Keratinocyte (primary cell): ENCODE data around the gene DLG4. TPM values are rescaled to one million over a fixed set of nuclear protein-coding genes. Genes with fewer than 3 reads are reported as not detected.

Source experiments
- DNase-seq: peaks from one replicate; pipeline ENCODE4 v3.0.0-alpha.2; 2011; ENCODE audit warnings: low read depth, missing footprints, low spot score
- FAIRE-seq: peaks from 2 replicates; lab custom pipeline; 2011; peaks lifted over from hg19 to GRCh38; lab: Jason Lieb, UNC
- H2AFZ ChIP-seq: 2 replicates; pipeline ENCODE4 v1.6.0; 2012; ENCODE audit warnings: low read length, control low read depth, inconsistent platforms; ENCODE audit not compliant: control insufficient read depth
- H3K27ac ChIP-seq: 2 replicates; pipeline ENCODE4 v1.5.1; 2011; ENCODE audit warnings: low read length; ENCODE audit not compliant: control insufficient read depth, insufficient read depth
- H3K27me3 ChIP-seq: 3 replicates; pipeline ENCODE4 v1.6.0; 2011; ENCODE audit warnings: low read length; ENCODE audit not compliant: control insufficient read depth, insufficient read depth; ENCODE audit errors: extremely low read depth
- H3K36me3 ChIP-seq, 2 experiments: 2 replicates in 1 of 2; 3 replicates in 1 of 2; pipeline ENCODE4 v1.5.1; 2011; ENCODE audit warnings: low read length in 2 of 2, mild to moderate bottlenecking in 1 of 2; ENCODE audit not compliant: control insufficient read depth in 2 of 2, insufficient read depth in 2 of 2; ENCODE audit errors: extremely low read depth in 1 of 2
- H3K4me1 ChIP-seq: 3 replicates; pipeline ENCODE4 v1.5.1; 2011; ENCODE audit warnings: low read length; ENCODE audit not compliant: control insufficient read depth, insufficient read depth; ENCODE audit errors: extremely low read depth
- H3K4me2 ChIP-seq: 3 replicates; pipeline ENCODE4 v1.6.0; 2011; ENCODE audit warnings: low read depth, low read length; ENCODE audit not compliant: control insufficient read depth, insufficient read depth; ENCODE audit errors: extremely low read depth
- H3K4me3 ChIP-seq, 3 experiments: fragments of 200-600 bp in 1 of 3; sonication (generic) in 1 of 3; 2 replicates in 2 of 3; 3 replicates in 1 of 3; pipeline ENCODE4 v1.5.1; 2011 to 2016; ENCODE audit warnings: low read length in 3 of 3, mild to moderate bottlenecking in 3 of 3, control low read depth in 2 of 3, inconsistent platforms in 1 of 3, low read depth in 1 of 3, mixed read lengths in 1 of 3, mixed run types in 1 of 3, moderate library complexity in 1 of 3; ENCODE audit not compliant: control insufficient read depth in 2 of 3, insufficient read depth in 2 of 3; ENCODE audit errors: extremely low read depth in 1 of 3
- H3K79me2 ChIP-seq: 2 replicates; pipeline ENCODE4 v1.6.0; 2012; ENCODE audit warnings: low read length; ENCODE audit not compliant: control insufficient read depth, insufficient read depth
- H3K9ac ChIP-seq: 3 replicates; pipeline ENCODE4 v1.6.0; 2011; ENCODE audit warnings: low read length; ENCODE audit not compliant: control insufficient read depth, insufficient read depth; ENCODE audit errors: extremely low read depth
- H3K9me1 ChIP-seq: 3 replicates; pipeline ENCODE4 v1.6.0; 2011; ENCODE audit warnings: low read length; ENCODE audit not compliant: control insufficient read depth, insufficient read depth; ENCODE audit errors: extremely low read depth
- H3K9me3 ChIP-seq: 2 replicates; pipeline ENCODE4 v1.5.1; 2012; ENCODE audit warnings: low read depth, low read length; ENCODE audit not compliant: control insufficient read depth
- H4K20me1 ChIP-seq: 3 replicates; pipeline ENCODE4 v1.6.0; 2011; ENCODE audit warnings: low read length; ENCODE audit not compliant: control insufficient read depth, insufficient read depth; ENCODE audit errors: extremely low read depth
- EZH2 ChIP-seq: IDR thresholded peaks from one replicate; pipeline ENCODE4 v1.6.1; 2012; ENCODE audit warnings: inconsistent platforms, mild to moderate bottlenecking, low read length, moderate library complexity
- dilution Hi-C: fragments of 300-500 bp; cut with MboI; formaldehyde crosslinking; loops from one replicate; pipeline ENCODE4 v1.7.0; 2020; ENCODE audit warnings: low sequenced_read_pairs; ENCODE audit not compliant: extremely low pct_ligation_motif_present
- polyA plus RNA-seq, 5 experiments: library from polyadenylated mRNA; depleted of rRNA in 3 of 5; stranded (reverse) in 3 of 5; stranded (forward) in 1 of 5; unstranded in 1 of 5; fragments of >200 nt; gene quantifications; 1 replicate in 1 of 5; 2 replicates in 3 of 5; 3 replicates in 1 of 5; pipeline versions ENCODE4 v1.2.1 to v1.2.3, GENCODE V29; 2011 to 2012; ENCODE audit warnings: missing spikeins in 2 of 5, low read depth in 1 of 5, low replicate concordance in 1 of 5
- TF ChIP-seq, protein P1 (sequence below), 3 experiments: IDR thresholded peaks in 1 of 3; conservative IDR thresholded peaks in 1 of 3; optimal IDR thresholded peaks in 1 of 3; 2 replicates in 2 of 3; 3 replicates in 1 of 3; pipeline versions ENCODE3 to v1.5.1; 2011; ENCODE audit warnings: low read length in 3 of 3, mild to moderate bottlenecking in 3 of 3, moderate library complexity in 2 of 3, control low read depth in 1 of 3, inconsistent platforms in 1 of 3; ENCODE audit not compliant: insufficient read depth in 2 of 3; ENCODE audit errors: extremely low read depth in 1 of 3

DLG4 gene
- polyA plus RNA-seq, 1 donor (not counting 4 experiments of a cell fraction or from before 2014, with no cell fraction given), result 4.5 TPM

DNA sequence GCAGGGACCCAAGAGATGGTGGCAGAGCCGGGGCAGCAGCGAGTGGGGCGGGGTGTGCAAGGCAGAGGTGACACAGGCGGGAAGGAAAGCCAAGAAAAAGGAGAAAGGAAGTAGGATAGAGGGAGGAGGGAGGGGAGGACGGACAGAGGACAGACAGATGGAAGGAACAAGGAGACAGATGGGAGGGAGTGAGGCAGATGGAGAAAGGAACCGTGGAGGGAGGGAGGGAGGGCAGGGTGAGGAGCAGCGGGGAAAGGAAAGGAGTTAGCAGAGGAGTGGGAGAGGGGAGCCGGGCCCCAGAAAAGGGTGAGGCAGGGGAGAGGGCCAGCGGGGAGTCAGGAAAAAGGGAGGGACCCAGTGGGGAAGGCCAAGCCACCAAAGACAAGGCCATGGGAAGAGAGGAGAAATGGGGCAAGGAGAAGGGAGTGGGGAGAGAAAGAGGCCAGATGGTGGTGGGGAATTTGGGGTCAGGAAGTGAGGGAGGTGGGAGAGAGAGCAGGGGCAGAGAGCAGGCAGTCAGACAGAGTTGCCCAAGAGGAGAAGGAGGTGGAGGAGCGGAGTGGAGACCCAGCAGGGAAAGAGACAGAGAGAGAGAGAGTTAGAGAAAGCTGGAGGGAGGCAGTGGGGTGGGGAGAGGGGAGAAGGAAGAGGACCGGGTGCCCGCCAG lies 27.2 kb downstream of the DLG4 start:
- Histone ChIP-seq H3K79me2 (no peaks in the 10 kb centered on the region), H3K27me3 (no peaks in the 10 kb centered on the region), H4K20me1 (no peaks in the 10 kb centered on the region), H3K9ac (no peak overlapping the region), H3K4me2 (no peak overlapping the region), H3K4me1 (no peaks in the 10 kb centered on the region), H2AFZ (no peak overlapping the region), H3K9me1 (no peaks in the 10 kb centered on the region), H3K4me3 (no peak overlapping the region), H3K27ac (no peak overlapping the region), H3K36me3 (peaks cover 0 to 2% of the 10 kb centered on the region in 2 experiments), H3K9me3 (no peaks in the 10 kb centered on the region)
- TF ChIP-seq EZH2, result no peak
- TF ChIP-seq, protein P1, sequence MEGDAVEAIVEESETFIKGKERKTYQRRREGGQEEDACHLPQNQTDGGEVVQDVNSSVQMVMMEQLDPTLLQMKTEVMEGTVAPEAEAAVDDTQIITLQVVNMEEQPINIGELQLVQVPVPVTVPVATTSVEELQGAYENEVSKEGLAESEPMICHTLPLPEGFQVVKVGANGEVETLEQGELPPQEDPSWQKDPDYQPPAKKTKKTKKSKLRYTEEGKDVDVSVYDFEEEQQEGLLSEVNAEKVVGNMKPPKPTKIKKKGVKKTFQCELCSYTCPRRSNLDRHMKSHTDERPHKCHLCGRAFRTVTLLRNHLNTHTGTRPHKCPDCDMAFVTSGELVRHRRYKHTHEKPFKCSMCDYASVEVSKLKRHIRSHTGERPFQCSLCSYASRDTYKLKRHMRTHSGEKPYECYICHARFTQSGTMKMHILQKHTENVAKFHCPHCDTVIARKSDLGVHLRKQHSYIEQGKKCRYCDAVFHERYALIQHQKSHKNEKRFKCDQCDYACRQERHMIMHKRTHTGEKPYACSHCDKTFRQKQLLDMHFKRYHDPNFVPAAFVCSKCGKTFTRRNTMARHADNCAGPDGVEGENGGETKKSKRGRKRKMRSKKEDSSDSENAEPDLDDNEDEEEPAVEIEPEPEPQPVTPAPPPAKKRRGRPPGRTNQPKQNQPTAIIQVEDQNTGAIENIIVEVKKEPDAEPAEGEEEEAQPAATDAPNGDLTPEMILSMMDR (optimal IDR thresholded peaks at IDR 0.05 in 1 of 3, IDR thresholded peaks at IDR 0.05 in 1 of 3, conservative IDR thresholded peaks at IDR 0.05 in 1 of 3; ENCODE audit: extremely low read depth in 1 of 3, insufficient read depth in 2 of 3, low read length in 3 of 3), result no peak
- no peak for DNase-seq
- FAIRE-seq, result no peak
- dilution Hi-C loops, result no loop called here

DNA sequence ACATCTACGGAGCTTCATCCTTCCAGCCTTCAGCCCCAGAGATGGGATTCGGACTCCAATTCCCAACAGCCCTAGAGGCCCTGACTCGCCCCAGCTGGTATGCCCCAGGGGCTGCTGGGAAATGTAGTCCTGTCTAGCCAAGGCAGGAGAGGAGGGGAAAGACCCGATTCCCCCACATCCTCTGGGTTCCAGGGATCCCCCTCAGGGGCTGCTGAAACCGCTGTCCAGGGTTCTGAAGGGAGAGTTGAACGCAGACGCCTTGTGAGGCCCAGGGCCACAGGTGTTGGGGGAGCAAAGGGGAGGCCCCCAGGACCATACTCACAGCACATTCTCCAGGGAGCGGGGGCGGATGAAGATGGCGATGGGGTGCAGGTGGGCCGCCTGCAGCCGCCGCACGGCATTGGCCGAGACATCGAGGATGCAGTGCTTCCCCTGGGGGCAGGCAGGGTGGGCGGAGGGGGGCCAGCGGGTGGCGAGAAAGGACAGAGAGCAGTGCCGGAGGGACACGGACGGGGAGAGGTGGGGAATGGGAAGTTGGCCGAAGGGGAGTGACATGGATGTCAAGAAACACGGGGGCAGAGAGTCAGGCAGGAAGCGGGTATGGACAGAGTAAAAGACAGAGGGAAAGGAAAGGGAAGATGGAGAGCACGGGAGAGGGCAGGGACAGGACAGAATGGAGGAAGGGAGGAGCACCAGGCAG lies 27.9 kb downstream of the DLG4 start:
- Histone ChIP-seq H2AFZ (no peak overlapping the region), H3K27me3 (no peaks in the 10 kb centered on the region), H3K9ac (no peak overlapping the region), H3K79me2 (no peaks in the 10 kb centered on the region), H3K36me3 (peaks cover 0 to 2% of the 10 kb centered on the region in 2 experiments), H3K27ac (no peak overlapping the region), H3K4me3 (no peak overlapping the region), H3K4me2 (no peak overlapping the region), H3K9me1 (no peaks in the 10 kb centered on the region), H3K9me3 (no peaks in the 10 kb centered on the region), H3K4me1 (no peaks in the 10 kb centered on the region), H4K20me1 (no peaks in the 10 kb centered on the region)
- no peak for TF ChIP-seq EZH2
- TF ChIP-seq, protein P1 (optimal IDR thresholded peaks at IDR 0.05 in 1 of 3, IDR thresholded peaks at IDR 0.05 in 1 of 3, conservative IDR thresholded peaks at IDR 0.05 in 1 of 3; ENCODE audit: extremely low read depth in 1 of 3, insufficient read depth in 2 of 3, low read length in 3 of 3), result no peak
- FAIRE-seq, result no peak
- no peak for DNase-seq
- dilution Hi-C loops, result no loop called here
